NCI-H2107 (cell line): ENCODE measurements around the gene PROC.

Experiments
- DNase-seq: peaks from one replicate; lab custom pipeline; 2025; lab: John Stamatoyannopoulos, UW

PROC gene

DNA sequence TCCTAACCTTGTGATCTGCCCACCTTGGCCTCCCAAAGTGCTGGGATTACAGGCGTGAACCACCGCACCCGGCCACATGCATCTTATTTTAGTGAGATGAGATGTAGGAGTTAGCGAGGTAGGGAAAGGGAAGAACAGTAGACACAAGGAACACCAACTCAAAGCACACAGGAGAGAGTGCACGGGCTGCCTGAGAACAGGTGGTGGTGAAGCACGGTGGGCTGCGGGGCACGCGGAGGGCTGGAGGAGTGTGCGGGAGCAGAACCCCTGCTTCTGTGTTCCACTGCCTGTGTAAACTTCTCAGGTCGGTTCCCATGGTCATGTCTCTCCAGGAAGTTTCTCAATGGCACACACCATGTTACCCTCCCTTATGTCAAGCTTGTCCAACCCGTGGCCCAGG is 38.7 kb downstream of the PROC start:
- DNase-seq: no peak

DNA sequence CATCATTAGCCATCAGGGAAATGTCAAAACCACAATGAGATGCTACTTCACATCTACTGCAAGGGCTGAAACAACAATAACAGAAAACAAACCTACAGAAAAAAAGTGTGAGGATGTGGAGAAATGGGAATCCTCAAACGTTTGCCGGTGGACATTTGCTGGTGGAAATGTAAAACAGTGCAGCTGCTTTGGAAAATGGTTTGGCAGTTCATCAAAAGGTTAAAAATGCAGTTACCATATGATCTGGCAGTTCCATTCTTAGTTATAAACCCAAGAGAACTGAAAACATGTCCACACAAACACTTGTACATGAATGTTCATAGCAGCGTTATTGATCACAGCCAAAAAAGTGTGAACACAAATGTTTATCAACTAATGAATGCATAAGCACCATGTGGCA is 44.2 kb downstream of the PROC start:
- no peak for DNase-seq

- DNase-seq: no peak
These were observed 45.1 kb downstream of the PROC start for GRCh38 chr2:127463155-127463991.

DNA sequence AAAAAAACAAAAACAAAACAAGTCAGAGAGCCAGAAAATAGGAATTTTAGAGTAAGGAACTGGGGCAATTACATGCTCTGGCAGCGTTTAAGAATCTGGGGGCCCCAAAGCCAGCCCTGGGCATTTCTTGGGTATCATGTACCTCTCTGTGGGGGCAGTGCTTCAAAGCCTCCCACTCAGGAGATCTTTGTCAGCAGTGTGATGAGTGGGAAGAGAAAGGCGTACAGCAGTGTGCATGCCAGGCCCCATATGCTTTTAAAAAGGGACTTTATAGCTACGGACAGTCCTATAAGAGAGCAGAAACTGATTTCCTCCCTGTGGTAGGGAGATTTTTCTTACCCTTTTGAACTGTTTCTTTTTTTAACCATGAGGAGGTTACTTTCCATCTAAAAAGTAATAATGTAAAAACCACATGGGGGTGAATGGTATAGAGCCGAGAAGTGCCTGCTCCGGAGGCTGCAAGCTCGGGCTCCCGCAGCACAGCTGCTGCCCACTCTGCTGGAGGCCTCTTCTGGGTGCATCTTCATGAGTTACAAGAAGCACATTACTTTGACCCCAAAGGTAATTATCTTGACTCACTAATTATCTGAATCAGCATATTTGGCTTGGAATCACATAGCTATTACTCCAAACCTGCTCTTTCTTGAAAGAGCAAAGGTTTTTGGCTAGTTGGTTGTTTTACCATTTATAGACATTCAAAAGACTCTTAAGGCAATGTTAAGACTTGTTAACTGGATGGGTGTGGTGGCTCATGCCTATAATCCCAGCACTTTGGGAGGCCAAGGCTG is 46.4 kb downstream of the PROC start:
- no peak for DNase-seq

DNA sequence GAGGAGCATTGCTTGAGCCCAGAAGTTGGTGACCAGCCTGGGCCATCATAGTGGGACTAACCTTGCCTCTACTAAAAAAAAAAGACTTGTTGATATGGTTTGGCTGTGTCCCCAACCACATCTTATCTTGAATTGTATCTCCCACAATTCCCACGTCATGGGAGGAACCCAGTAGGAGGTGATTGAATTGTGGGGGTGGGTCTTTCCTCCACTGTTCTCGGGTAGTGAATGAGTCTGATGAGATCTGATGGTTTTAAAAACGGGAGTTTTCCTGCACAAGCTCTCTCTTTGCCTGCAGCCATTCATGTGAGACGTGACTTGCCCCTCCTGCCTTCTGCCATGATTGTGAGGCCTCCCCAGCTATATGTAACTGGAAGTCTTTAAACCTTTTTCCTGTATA is 47.0 kb downstream of the PROC start:
- no peak for DNase-seq

DNA sequence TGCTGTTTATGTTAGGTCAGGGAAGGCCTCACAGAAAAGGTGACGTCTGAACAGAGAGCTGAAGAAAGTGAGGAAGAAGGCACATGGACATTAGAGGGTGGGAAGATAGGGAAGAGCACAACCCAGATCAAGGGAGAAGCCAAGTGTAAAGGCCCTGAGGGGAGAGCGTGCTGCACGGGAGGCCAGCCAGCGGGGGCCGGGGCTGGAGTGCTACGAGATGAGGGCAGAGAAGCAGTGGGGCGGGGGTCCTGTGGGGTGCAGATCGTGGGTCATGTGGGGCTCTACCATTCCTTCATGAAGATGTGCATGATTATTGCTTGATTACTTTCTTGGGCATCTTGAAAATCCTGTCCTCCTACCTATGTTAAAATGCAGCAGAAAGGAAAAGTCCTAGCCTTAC is 50.8 kb downstream of the PROC start:
- no peak for DNase-seq

- no peak for DNase-seq
These were observed 51.7 kb downstream of the PROC start for GRCh38 chr2:127469974-127470373.

GRCh38 chr2:127471286-127471988 is 53.2 kb downstream of the PROC start:
- no peak for DNase-seq

GRCh38 chr2:127472268-127472667 is 54.0 kb downstream of the PROC start:
- no peak for DNase-seq

DNA sequence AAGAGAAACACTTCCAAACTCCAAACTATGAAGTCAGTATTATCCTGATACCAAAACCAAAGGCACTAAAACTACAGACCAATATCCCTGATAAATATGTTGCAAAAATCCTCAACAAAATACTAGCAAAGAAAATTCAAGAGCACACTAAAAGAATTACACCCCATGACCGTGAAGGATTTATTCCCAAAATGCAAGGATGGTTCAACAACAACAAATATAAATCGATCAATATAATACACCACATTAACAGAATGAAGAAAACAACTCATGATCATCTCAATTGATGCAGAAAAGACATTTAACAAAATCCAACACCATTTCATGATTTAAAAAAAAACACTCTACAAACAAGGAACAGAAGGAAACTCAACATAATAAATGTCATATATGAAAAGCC is 57.6 kb downstream of the PROC start:
- DNase-seq: no peak
